Measurements from ENCODE around the gene SLC9A6. TPM values are rescaled to one million over a fixed set of nuclear protein-coding genes. Genes with fewer than 3 reads are reported as not detected.

The SLC9A6 gene
- total RNA-seq, 1 donor from 2014 or later: 24.2 TPM

- peaks cover 23% of the 10 kb centered on the region for H3K4me1 Mint-ChIP-seq
- no peak for DNase-seq (ENCODE audit: low spot score)
- H3K9me3 Mint-ChIP-seq: peaks cover 11% of the 10 kb centered on the region
- H3K36me3 Mint-ChIP-seq: no peaks in the 10 kb centered on the region
- no peaks in the 10 kb centered on the region for H3K79me2 ChIP-seq (ENCODE audit: low read depth)
- peaks cover 6% of the 10 kb centered on the region for H3K4me1 ChIP-seq
- no peaks in the 10 kb centered on the region for H3K27me3 ChIP-seq
- no peak overlapping the region for H3K4me2 ChIP-seq
- no peaks in the 10 kb centered on the region for H3K36me3 ChIP-seq
- no peak overlapping the region for H3K9ac ChIP-seq
- no peaks in the 10 kb centered on the region for H3F3A ChIP-seq (ENCODE audit: low read depth)
- TF ChIP-seq EZH2phosphoT487 (IDR thresholded peaks at IDR 0.05) (no peak), EZH2 (IDR thresholded peaks at IDR 0.05) (no peak), CTCF (IDR thresholded peaks at IDR 0.05) (no peak)
- H3K4me3 ChIP-seq: no peak overlapping the region
- no peak overlapping the region for H3K27ac ChIP-seq
- H3K27me3 Mint-ChIP-seq (ENCODE audit: insufficient read depth, low read depth): peaks cover 8% of the 10 kb centered on the region
- H2AFZ ChIP-seq (replicated peaks): no peak overlapping the region
- H3K4me3 Mint-ChIP-seq: no peak overlapping the region
- H4K20me1 ChIP-seq (ENCODE audit: low read depth): peaks cover 7% of the 10 kb centered on the region
- H3K27ac Mint-ChIP-seq: no peak overlapping the region
- no peaks in the 10 kb centered on the region for H3K9me3 ChIP-seq (ENCODE audit: low read depth)
These were observed 61.9 kb downstream of the SLC9A6 start for GRCh38 chrX:136047016-136047642.

- Histone ChIP-seq H3K4me1 (peaks cover 6% of the 10 kb centered on the region), H3F3A (ENCODE audit: low read depth) (no peaks in the 10 kb centered on the region), H3K36me3 (no peaks in the 10 kb centered on the region), H3K27ac (no peak overlapping the region), H3K79me2 (ENCODE audit: low read depth) (no peaks in the 10 kb centered on the region), H4K20me1 (ENCODE audit: low read depth) (peaks cover 7% of the 10 kb centered on the region), H3K4me3 (no peak overlapping the region), H2AFZ (replicated peaks) (no peak overlapping the region), H3K9ac (no peak overlapping the region), H3K27me3 (no peaks in the 10 kb centered on the region), H3K9me3 (ENCODE audit: low read depth) (no peaks in the 10 kb centered on the region), H3K4me2 (no peak overlapping the region)
- Mint-ChIP-seq H3K36me3 (no peaks in the 10 kb centered on the region), H3K4me3 (no peak overlapping the region), H3K4me1 (peaks cover 23% of the 10 kb centered on the region), H3K27me3 (ENCODE audit: insufficient read depth, low read depth) (peaks cover 8% of the 10 kb centered on the region), H3K27ac (no peak overlapping the region), H3K9me3 (peaks cover 12% of the 10 kb centered on the region)
- TF ChIP-seq EZH2phosphoT487 (IDR thresholded peaks at IDR 0.05) (no peak), CTCF (IDR thresholded peaks at IDR 0.05) (no peak), EZH2 (IDR thresholded peaks at IDR 0.05) (no peak)
- DNase-seq (ENCODE audit: low spot score): no peak
These were observed 62.7 kb downstream of the SLC9A6 start for GRCh38 chrX:136047969-136048368.

GRCh38 chrX:136048446-136048845 lies 63.2 kb downstream of the SLC9A6 start:
- no peaks in the 10 kb centered on the region for H3K9me3 ChIP-seq (ENCODE audit: low read depth)
- no peak overlapping the region for H3K27ac Mint-ChIP-seq
- H3F3A ChIP-seq (ENCODE audit: low read depth): no peaks in the 10 kb centered on the region
- peaks cover 6% of the 10 kb centered on the region for H3K4me1 ChIP-seq
- H4K20me1 ChIP-seq (ENCODE audit: low read depth): peaks cover 7% of the 10 kb centered on the region
- H3K79me2 ChIP-seq (ENCODE audit: low read depth): no peaks in the 10 kb centered on the region
- no peaks in the 10 kb centered on the region for H3K36me3 Mint-ChIP-seq
- H3K36me3 ChIP-seq: no peaks in the 10 kb centered on the region
- H3K27me3 ChIP-seq: no peaks in the 10 kb centered on the region
- no peak overlapping the region for H3K4me3 ChIP-seq
- no peak overlapping the region for H3K4me2 ChIP-seq
- TF ChIP-seq EZH2 (IDR thresholded peaks at IDR 0.05) (no peak), EZH2phosphoT487 (IDR thresholded peaks at IDR 0.05) (no peak), CTCF (IDR thresholded peaks at IDR 0.05) (no peak)
- peaks cover 23% of the 10 kb centered on the region for H3K4me1 Mint-ChIP-seq
- H3K27ac ChIP-seq: no peak overlapping the region
- H3K27me3 Mint-ChIP-seq (ENCODE audit: insufficient read depth, low read depth): peaks cover 10% of the 10 kb centered on the region
- peaks cover 14% of the 10 kb centered on the region for H3K9me3 Mint-ChIP-seq
- no peak overlapping the region for H2AFZ ChIP-seq (replicated peaks)
- H3K9ac ChIP-seq: no peak overlapping the region
- no peak overlapping the region for H3K4me3 Mint-ChIP-seq
- DNase-seq (ENCODE audit: low spot score): no peak

Measured in neural progenitor cell (in vitro differentiated cells).